GM23248 (cell line): ENCODE measurements around the gene RAMACL.

Source experiments
- EZH2 ChIP-seq: fragments of 200-600 bp; sonication (generic); IDR thresholded peaks from 2 replicates; pipeline ENCODE4 v1.6.1; 2018; ENCODE audit warnings: antibody characterized with exemption, mild to moderate bottlenecking; ENCODE audit not compliant: insufficient read depth, poor library complexity, severe bottlenecking
- EZH2phosphoT487 ChIP-seq: fragments of 200-600 bp; sonication (generic); IDR thresholded peaks from 2 replicates; pipeline ENCODE4 v1.6.1; 2018; ENCODE audit warnings: antibody characterized with exemption, moderate library complexity, mild to moderate bottlenecking, low read depth; ENCODE audit not compliant: insufficient read depth

DNA sequence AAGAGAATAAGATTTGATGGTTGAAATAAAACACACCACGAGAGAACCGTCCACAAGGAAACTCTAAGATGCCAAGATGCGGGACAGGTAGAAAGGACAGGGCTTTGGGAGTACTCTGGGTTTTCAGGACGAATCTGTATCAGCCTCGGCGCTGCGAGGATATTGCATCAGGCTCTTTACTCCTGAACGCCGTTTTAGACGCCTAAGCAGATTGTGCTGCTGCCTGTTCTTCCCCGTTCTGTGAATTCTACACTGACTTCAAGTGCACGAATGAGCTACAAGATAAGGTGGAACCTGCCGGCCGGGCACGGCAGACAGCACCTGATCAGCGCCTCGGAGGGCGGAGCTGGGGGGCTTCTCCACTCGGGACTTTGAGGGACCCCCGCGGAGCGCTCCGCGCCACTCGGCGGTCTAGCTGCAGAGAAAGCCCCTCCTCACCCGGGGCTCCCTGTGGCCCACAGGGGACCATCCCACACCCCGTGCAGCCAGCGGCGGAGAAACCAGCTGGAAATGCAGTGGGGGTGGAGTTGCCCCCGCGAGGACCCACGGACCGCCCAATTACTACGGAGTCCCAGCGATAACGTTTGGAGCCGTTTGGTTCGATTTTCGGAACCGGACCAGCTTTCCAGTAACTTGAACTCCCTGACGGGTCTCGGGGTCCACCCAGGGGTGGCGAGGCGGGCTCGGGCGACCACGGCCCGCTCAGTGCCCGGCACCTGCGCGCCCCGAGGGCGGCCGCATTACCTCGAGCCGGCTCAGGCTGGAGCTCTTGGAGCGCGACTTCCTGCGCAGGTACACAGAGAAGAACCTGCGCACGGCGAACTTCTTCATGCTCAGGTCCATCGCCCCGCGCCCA is 39.9 kb upstream of the RAMACL start:
- no peak for TF ChIP-seq EZH2phosphoT487
- TF ChIP-seq EZH2 = no peak
